Measurements from ENCODE around the gene DPPA5.
"Not testable (repeated sequence)": the region's sequence is repeated elsewhere in the genome, so short reads cannot be mapped to it uniquely, and the experiment has no call there.

DNA sequence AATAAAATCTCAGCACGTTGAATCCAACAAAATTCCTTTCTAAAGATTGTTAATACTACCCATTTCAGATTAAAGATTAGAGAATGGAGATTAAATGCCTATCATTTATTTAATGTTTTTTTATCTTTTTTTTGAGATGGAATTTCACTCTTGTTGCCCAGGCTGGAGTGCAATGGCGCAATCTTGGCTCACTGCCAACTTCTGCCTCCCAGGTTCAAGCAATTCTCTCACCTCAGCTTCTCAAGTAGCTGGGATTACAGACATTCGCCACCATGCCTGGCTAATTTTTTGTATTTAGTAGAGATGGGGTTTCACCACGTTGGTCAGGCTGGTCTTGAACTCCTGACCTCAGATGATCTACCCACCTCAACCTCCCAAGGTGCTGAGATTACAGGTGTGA, 38.1 kb upstream of the DPPA5 start:
- TF ChIP-seq, protein P1, sequence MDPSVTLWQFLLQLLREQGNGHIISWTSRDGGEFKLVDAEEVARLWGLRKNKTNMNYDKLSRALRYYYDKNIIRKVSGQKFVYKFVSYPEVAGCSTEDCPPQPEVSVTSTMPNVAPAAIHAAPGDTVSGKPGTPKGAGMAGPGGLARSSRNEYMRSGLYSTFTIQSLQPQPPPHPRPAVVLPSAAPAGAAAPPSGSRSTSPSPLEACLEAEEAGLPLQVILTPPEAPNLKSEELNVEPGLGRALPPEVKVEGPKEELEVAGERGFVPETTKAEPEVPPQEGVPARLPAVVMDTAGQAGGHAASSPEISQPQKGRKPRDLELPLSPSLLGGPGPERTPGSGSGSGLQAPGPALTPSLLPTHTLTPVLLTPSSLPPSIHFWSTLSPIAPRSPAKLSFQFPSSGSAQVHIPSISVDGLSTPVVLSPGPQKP (CRISPR knock-in tag; IDR thresholded peaks at IDR 0.05) = not testable (repeated sequence)
- TF ChIP-seq, protein P2, sequence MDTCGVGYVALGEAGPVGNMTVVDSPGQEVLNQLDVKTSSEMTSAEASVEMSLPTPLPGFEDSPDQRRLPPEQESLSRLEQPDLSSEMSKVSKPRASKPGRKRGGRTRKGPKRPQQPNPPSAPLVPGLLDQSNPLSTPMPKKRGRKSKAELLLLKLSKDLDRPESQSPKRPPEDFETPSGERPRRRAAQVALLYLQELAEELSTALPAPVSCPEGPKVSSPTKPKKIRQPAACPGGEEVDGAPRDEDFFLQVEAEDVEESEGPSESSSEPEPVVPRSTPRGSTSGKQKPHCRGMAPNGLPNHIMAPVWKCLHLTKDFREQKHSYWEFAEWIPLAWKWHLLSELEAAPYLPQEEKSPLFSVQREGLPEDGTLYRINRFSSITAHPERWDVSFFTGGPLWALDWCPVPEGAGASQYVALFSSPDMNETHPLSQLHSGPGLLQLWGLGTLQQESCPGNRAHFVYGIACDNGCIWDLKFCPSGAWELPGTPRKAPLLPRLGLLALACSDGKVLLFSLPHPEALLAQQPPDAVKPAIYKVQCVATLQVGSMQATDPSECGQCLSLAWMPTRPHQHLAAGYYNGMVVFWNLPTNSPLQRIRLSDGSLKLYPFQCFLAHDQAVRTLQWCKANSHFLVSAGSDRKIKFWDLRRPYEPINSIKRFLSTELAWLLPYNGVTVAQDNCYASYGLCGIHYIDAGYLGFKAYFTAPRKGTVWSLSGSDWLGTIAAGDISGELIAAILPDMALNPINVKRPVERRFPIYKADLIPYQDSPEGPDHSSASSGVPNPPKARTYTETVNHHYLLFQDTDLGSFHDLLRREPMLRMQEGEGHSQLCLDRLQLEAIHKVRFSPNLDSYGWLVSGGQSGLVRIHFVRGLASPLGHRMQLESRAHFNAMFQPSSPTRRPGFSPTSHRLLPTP (IDR thresholded peaks at IDR 0.05; ENCODE audit: borderline replicate concordance, extremely low read depth, insufficient read length) = not testable (repeated sequence)
- TF ChIP-seq, protein P3, sequence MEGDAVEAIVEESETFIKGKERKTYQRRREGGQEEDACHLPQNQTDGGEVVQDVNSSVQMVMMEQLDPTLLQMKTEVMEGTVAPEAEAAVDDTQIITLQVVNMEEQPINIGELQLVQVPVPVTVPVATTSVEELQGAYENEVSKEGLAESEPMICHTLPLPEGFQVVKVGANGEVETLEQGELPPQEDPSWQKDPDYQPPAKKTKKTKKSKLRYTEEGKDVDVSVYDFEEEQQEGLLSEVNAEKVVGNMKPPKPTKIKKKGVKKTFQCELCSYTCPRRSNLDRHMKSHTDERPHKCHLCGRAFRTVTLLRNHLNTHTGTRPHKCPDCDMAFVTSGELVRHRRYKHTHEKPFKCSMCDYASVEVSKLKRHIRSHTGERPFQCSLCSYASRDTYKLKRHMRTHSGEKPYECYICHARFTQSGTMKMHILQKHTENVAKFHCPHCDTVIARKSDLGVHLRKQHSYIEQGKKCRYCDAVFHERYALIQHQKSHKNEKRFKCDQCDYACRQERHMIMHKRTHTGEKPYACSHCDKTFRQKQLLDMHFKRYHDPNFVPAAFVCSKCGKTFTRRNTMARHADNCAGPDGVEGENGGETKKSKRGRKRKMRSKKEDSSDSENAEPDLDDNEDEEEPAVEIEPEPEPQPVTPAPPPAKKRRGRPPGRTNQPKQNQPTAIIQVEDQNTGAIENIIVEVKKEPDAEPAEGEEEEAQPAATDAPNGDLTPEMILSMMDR (IDR thresholded peaks at IDR 0.05 in 2 of 3, conservative IDR thresholded peaks at IDR 0.05 in 1 of 3; ENCODE audit: insufficient read depth in 2 of 3, low read depth in 1 of 3, low read length in 3 of 3) = not testable (repeated sequence)
- not testable (repeated sequence) for TF ChIP-seq KLF13 (tag; IDR thresholded peaks at IDR 0.05; ENCODE audit: borderline replicate concordance, low read depth); EZH2 (IDR thresholded peaks at IDR 0.05; ENCODE audit: borderline replicate concordance, low read depth, low read length); ARNT (IDR thresholded peaks at IDR 0.05); ZNF324 (CRISPR knock-in tag; IDR thresholded peaks at IDR 0.05); ZBTB7A (IDR thresholded peaks at IDR 0.05; ENCODE audit: borderline replicate concordance, control insufficient read depth, low read depth, low read length); SP2 (IDR thresholded peaks at IDR 0.05; ENCODE audit: extremely low read depth, low read depth, low read length, poor library complexity, severe bottlenecking)
- TF ChIP-seq, protein P4, sequence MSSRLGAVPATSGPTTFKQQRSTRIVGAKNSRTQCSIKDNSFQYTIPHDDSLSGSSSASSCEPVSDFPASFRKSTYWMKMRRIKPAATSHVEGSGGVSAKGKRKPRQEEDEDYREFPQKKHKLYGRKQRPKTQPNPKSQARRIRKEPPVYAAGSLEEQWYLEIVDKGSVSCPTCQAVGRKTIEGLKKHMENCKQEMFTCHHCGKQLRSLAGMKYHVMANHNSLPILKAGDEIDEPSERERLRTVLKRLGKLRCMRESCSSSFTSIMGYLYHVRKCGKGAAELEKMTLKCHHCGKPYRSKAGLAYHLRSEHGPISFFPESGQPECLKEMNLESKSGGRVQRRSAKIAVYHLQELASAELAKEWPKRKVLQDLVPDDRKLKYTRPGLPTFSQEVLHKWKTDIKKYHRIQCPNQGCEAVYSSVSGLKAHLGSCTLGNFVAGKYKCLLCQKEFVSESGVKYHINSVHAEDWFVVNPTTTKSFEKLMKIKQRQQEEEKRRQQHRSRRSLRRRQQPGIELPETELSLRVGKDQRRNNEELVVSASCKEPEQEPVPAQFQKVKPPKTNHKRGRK (tag; IDR thresholded peaks at IDR 0.05) = not testable (repeated sequence)
- TF ChIP-seq, protein P5, sequence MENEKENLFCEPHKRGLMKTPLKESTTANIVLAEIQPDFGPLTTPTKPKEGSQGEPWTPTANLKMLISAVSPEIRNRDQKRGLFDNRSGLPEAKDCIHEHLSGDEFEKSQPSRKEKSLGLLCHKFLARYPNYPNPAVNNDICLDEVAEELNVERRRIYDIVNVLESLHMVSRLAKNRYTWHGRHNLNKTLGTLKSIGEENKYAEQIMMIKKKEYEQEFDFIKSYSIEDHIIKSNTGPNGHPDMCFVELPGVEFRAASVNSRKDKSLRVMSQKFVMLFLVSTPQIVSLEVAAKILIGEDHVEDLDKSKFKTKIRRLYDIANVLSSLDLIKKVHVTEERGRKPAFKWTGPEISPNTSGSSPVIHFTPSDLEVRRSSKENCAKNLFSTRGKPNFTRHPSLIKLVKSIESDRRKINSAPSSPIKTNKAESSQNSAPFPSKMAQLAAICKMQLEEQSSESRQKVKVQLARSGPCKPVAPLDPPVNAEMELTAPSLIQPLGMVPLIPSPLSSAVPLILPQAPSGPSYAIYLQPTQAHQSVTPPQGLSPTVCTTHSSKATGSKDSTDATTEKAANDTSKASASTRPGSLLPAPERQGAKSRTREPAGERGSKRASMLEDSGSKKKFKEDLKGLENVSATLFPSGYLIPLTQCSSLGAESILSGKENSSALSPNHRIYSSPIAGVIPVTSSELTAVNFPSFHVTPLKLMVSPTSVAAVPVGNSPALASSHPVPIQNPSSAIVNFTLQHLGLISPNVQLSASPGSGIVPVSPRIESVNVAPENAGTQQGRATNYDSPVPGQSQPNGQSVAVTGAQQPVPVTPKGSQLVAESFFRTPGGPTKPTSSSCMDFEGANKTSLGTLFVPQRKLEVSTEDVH (IDR thresholded peaks at IDR 0.05; ENCODE audit: low read depth, partially characterized antibody) = not testable (repeated sequence)
- peak; percentile 74 for TF ChIP-seq CEBPB (tag; IDR thresholded peaks at IDR 0.05)

Data from K562 (cell line).